ENCODE data around the gene SIGLEC10.
A peak's percentile ranks its signal among the peaks of the same experiment; 100 is the strongest.

The SIGLEC10 gene

DNA sequence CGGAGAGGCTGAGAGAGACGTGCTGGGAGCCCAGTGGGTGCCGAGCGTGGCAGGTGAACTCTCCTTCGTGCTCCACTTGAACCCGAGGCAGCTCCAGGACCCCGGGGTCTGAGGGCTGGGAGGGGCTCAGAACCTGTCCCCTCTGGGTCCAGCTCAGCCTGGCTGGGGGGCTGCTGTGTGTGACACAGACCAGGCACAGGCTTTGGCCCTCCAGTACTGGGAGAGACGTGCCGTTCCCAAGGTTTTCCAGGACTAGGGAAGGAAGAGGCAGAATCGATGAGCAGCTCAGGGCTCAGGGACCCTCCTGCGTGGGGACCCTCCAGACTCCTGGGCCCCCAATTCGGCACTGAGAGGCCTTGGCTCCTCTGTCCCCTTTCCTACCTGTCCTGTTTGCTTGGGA is 2.3 kb downstream of the SIGLEC10 start:
- Histone ChIP-seq H4K20me1 (ENCODE audit: insufficient read depth, low read length) (no peaks in the 10 kb centered on the region), H3K36me3 (ENCODE audit: insufficient read depth, low read length) (peaks cover 17% of the 10 kb centered on the region; the same call in 1 of the 2 replicates), H3K9me3 (ENCODE audit: low read length) (no peaks in the 10 kb centered on the region), H3K27ac (ENCODE audit: low read depth, low read length, poor library complexity, severe bottlenecking) (no peak overlapping the region), H2AFZ (ENCODE audit: low read length) (no peak overlapping the region), H3K9ac (ENCODE audit: low read length) (no peak overlapping the region), H3F3A (ENCODE audit: insufficient read depth, low read length) (no peaks in the 10 kb centered on the region), H3K4me2 (ENCODE audit: low read length) (no peak overlapping the region), H3K27me3 (ENCODE audit: insufficient read depth, low read length) (no peaks in the 10 kb centered on the region), H3K9me2 (ENCODE audit: low read depth, low read length) (no peaks in the 10 kb centered on the region), H3K4me1 (ENCODE audit: insufficient read depth, low read length, severe bottlenecking) (peaks cover 23% of the 10 kb centered on the region), H3K4me3 (ENCODE audit: low read depth, low read length, poor library complexity, severe bottlenecking) (no peak overlapping the region), H3K79me2 (ENCODE audit: insufficient read depth, low read length) (no peaks in the 10 kb centered on the region)
- no peak for TF ChIP-seq CTCF (IDR thresholded peaks at IDR 0.05; ENCODE audit: low read length)
- TF ChIP-seq EZH2 (IDR thresholded peaks at IDR 0.05; ENCODE audit: borderline replicate concordance, low read length): no peak

DNA sequence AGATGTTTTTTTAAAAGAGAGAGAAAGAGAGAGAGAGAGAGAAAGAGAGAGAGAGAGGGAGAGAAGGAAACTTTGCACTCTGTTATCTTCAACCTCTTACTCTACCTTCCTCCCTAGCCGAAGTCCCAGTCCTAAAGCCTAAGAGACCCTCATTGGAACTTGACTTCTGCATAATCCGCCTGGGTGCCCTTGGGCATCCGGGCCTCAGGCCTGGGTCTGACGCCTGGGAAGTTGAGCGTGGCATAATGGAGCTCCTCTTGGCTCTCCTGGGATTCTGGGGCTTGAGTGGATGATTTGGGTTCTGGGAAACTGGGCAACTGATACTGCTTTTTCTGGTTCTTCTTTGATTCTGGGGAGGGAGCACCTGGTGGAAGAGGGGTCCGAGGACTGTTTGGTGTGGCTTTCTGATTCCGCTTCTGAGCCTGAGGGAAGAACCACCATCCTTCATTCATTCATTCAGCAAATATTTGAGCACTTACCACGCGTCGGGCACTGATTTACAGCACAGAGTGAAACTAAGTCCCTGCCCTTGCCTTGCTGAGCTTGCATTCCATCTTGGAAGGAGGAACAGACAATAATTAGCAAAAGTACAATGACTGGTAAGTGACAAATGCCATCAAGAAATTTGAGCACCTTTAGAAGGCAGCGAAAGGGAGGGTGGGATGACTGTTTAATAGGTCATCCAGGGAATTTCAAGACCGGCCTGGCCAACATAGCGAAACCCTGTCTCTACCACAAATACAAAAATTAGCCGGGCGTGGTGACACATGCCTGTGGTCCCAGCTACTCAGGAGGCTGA is 6.3 kb downstream of the SIGLEC10 start:
- Histone ChIP-seq H3K9ac (ENCODE audit: low read length) (no peak overlapping the region), H2AFZ (ENCODE audit: low read length) (no peak overlapping the region)

DNA sequence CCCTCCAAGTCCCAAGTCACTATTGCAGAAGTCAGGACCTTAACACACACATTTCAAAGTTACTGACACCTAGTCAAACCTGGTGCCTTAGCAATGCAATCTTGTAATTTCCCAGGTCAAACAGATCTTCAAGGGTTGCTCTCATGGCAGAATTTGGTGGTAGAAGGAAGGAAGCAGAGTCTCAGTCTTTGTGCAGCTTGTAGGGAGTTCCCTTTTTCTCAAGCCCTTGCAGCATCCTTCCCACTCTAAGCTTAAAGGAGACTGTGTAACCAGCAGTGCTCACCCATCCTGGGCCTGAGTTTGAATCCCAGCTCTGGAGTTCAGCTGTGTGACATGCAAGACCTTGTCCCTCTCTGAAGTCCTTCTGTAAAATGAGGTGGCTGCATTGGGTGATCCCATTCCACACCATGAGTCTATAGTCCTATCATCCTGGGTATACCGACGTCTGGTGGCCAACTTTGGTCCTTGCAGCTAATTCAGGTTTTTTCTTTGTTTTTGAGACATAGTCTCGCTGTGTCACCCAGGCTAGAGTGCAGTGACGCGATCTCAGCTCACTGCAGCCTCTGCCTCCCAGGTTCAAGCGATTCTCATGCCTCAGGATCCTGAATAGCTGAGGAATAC is 9.8 kb downstream of the SIGLEC10 start:
- H3K36me3 ChIP-seq (ENCODE audit: insufficient read depth, low read length): no peaks in the 10 kb centered on the region
- no peaks in the 10 kb centered on the region for H3K27me3 ChIP-seq (ENCODE audit: insufficient read depth, low read length)
- H3K9ac ChIP-seq (ENCODE audit: low read length): no peak overlapping the region
- H3K4me3 ChIP-seq (ENCODE audit: low read depth, low read length, poor library complexity, severe bottlenecking): no peak overlapping the region
- no peaks in the 10 kb centered on the region; the same call in 1 of the 2 replicates for H3K9me3 ChIP-seq (ENCODE audit: low read length)
- H3K79me2 ChIP-seq (ENCODE audit: insufficient read depth, low read length): no peaks in the 10 kb centered on the region
- no peak overlapping the region for H3K4me2 ChIP-seq (ENCODE audit: low read length)
- H2AFZ ChIP-seq (ENCODE audit: low read length): no peak overlapping the region
- H3K27ac ChIP-seq (ENCODE audit: low read depth, low read length, poor library complexity, severe bottlenecking): peak overlapping the region; percentile 82
- H3K4me1 ChIP-seq (ENCODE audit: insufficient read depth, low read length, severe bottlenecking): peaks cover 20% of the 10 kb centered on the region
- TF ChIP-seq EZH2 (IDR thresholded peaks at IDR 0.05; ENCODE audit: borderline replicate concordance, low read length) (no peak), CTCF (IDR thresholded peaks at IDR 0.05; ENCODE audit: low read length) (peak; percentile 74)
- H4K20me1 ChIP-seq (ENCODE audit: insufficient read depth, low read length): no peaks in the 10 kb centered on the region
- H3K9me2 ChIP-seq (ENCODE audit: low read depth, low read length): no peaks in the 10 kb centered on the region
- no peaks in the 10 kb centered on the region for H3F3A ChIP-seq (ENCODE audit: insufficient read depth, low read length)

More for the DNA sequence above, 6.3 kb downstream of the SIGLEC10 start:
- no peaks in the 10 kb centered on the region for H3K9me2 ChIP-seq (ENCODE audit: low read depth, low read length)
- no peaks in the 10 kb centered on the region for H3K79me2 ChIP-seq (ENCODE audit: insufficient read depth, low read length)
- no peaks in the 10 kb centered on the region for H3F3A ChIP-seq (ENCODE audit: insufficient read depth, low read length)
- H3K27me3 ChIP-seq (ENCODE audit: insufficient read depth, low read length): no peaks in the 10 kb centered on the region
- H3K36me3 ChIP-seq (ENCODE audit: insufficient read depth, low read length): peaks cover 17% of the 10 kb centered on the region; the same call in 1 of the 2 replicates
- TF ChIP-seq EZH2 (IDR thresholded peaks at IDR 0.05; ENCODE audit: borderline replicate concordance, low read length) (no peak), CTCF (IDR thresholded peaks at IDR 0.05; ENCODE audit: low read length) (no peak)
- H3K4me3 ChIP-seq (ENCODE audit: low read depth, low read length, poor library complexity, severe bottlenecking): no peak overlapping the region
- no peaks in the 10 kb centered on the region for H4K20me1 ChIP-seq (ENCODE audit: insufficient read depth, low read length)
- no peak overlapping the region for H3K27ac ChIP-seq (ENCODE audit: low read depth, low read length, poor library complexity, severe bottlenecking)
- H3K4me1 ChIP-seq (ENCODE audit: insufficient read depth, low read length, severe bottlenecking): peaks cover 24% of the 10 kb centered on the region
- H3K9me3 ChIP-seq (ENCODE audit: low read length): no peaks in the 10 kb centered on the region
- no peak overlapping the region for H3K4me2 ChIP-seq (ENCODE audit: low read length)
